ENCODE measurements around the gene MED13. TPM values are rescaled to one million over a fixed set of nuclear protein-coding genes. Genes with fewer than 3 reads are reported as not detected.

MED13 gene
- total RNA-seq, 1 experiment from 2014 or later, result 60.7 TPM

- TF ChIP-seq CTCF (conservative IDR thresholded peaks at IDR 0.05), result peak; percentile 96
- Histone ChIP-seq H3K27me3 (ENCODE audit: insufficient read depth, low read length) (no peaks in the 10 kb centered on the region), H3K79me2 (ENCODE audit: insufficient read depth, low read length) (no peaks in the 10 kb centered on the region), H2AK5ac (ENCODE audit: insufficient read length, low read length) (no peak overlapping the region), H4K20me1 (ENCODE audit: control insufficient read depth, insufficient read depth, insufficient read length) (no peaks in the 10 kb centered on the region), H3K4me1 (ENCODE audit: insufficient read depth, low read length) (no peaks in the 10 kb centered on the region; the same call in 1 of the 2 replicates), H3K27ac (ENCODE audit: insufficient read length, low read depth, low read length) (no peak overlapping the region), H3K23ac (ENCODE audit: insufficient read length, low read depth, low read length) (no peak overlapping the region), H2BK15ac (ENCODE audit: low read depth, low read length) (no peak overlapping the region), H3K4ac (ENCODE audit: low read depth, low read length) (no peak overlapping the region), H3K79me1 (ENCODE audit: insufficient read depth, low read depth, low read length, poor library complexity, severe bottlenecking) (no peaks in the 10 kb centered on the region), H3K56ac (ENCODE audit: insufficient read length, low read depth, low read length) (no peak overlapping the region), H2BK5ac (ENCODE audit: insufficient read length, low read length) (no peak overlapping the region), H3K23me2 (ENCODE audit: insufficient read length, low read depth, low read length, poor library complexity, severe bottlenecking) (no peaks in the 10 kb centered on the region), H3K9ac (ENCODE audit: extremely low read depth, insufficient read length, low read length) (no peak overlapping the region), H4K91ac (ENCODE audit: insufficient read length, low read depth, low read length) (no peak overlapping the region), H4K8ac (replicated peaks; ENCODE audit: insufficient read length, low read depth, low read length) (no peak overlapping the region), H2BK20ac (ENCODE audit: low read depth, low read length, poor library complexity, severe bottlenecking) (no peak overlapping the region), H3T11ph (ENCODE audit: low read length) (no peak overlapping the region), H4K5ac (ENCODE audit: insufficient read length, low read depth, low read length) (no peak overlapping the region), H3K18ac (ENCODE audit: insufficient read length, low read depth, low read length) (no peak overlapping the region), H2AFZ (ENCODE audit: low read length) (no peak overlapping the region), H2BK120ac (ENCODE audit: low read depth, low read length, poor library complexity, severe bottlenecking) (no peak overlapping the region), H3K4me2 (ENCODE audit: insufficient read depth, insufficient read length, low read length) (no peak overlapping the region), H2BK12ac (ENCODE audit: insufficient read length, low read depth, low read length) (no peak overlapping the region), H3K14ac (ENCODE audit: insufficient read depth, low read length) (no peak overlapping the region), H3K9me3 (ENCODE audit: control insufficient read depth, low read depth, low read length) (no peaks in the 10 kb centered on the region)
- no peak overlapping the region for H3K4me3 Mint-ChIP-seq
- H3K4me1 Mint-ChIP-seq, result peaks cover 8 to 13% of the 10 kb centered on the region in 2 experiments
- peaks cover 0 to 5% (median 2%) of the 10 kb centered on the region in 3 experiments; a peak in 2 of 7 replicates for H3K36me3 Mint-ChIP-seq (ENCODE audit: insufficient read depth in 1 of 3, low read depth in 3 of 3)
- peak; percentile 95 for DNase-seq
- no CpG with 5 or more reads among the region's 2 CpGs for WGBS (ENCODE audit: extremely low coverage, insufficient read length, low lambda C conversion rate)
- no peaks in the 10 kb centered on the region; the same call in 1 of the 2 replicates for H3K27me3 Mint-ChIP-seq (ENCODE audit: low read depth)
- H3K27ac Mint-ChIP-seq, result no peak overlapping the region
- peaks cover 0 to 6% of the 10 kb centered on the region in 2 experiments; a peak in 2 of 5 replicates for H3K9me3 Mint-ChIP-seq
Observed at GRCh38 chr17:62109378-62109902, 44.4 kb upstream of the MED13 start.

Measured in H9 (cell line).